NCI-H510A (cell line): ENCODE measurements around the gene C1QTNF12.

Source experiments
- DNase-seq: peaks from one replicate; lab custom pipeline; 2025; lab: John Stamatoyannopoulos, UW

The C1QTNF12 gene

DNA sequence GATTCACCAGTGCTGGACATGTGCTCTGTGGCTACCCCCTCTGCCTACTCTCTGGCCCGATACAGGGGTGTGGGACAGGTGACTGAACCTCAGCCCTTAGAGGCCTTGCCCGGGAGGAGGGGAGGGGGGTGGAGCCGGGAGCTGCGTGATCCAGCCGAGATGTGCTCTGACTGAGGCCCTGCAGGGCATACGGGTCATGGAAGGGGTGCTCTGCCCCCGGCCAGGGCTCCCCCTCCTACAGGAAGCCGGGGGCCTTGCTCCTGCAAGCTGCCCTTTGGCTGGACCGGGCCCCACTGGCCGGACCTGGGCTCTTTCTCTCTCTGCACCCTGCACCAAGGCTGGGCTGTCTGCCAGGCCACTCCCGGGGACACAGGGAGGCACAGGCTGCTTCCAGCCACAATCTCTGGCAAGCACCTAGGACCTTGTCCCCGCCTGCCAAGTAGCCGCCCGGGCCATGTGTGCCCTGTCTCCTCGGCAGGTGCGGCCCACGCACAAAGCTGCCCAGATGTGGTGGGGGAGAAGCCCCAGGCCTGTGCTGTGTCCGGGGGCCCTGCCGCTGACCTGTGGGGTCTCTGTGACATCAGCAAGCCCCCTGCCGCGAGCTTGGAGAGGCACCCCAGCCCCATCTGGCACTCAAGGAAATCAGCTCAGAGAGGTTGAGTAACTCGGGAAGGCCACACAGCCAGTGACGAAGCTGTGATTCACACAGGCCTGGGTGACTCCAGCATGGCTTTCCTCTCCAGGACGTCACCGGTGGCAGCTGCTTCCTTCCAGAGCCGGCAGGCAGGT, 35.2 kb upstream of the C1QTNF12 start:
- peak; percentile 56 for DNase-seq

DNA sequence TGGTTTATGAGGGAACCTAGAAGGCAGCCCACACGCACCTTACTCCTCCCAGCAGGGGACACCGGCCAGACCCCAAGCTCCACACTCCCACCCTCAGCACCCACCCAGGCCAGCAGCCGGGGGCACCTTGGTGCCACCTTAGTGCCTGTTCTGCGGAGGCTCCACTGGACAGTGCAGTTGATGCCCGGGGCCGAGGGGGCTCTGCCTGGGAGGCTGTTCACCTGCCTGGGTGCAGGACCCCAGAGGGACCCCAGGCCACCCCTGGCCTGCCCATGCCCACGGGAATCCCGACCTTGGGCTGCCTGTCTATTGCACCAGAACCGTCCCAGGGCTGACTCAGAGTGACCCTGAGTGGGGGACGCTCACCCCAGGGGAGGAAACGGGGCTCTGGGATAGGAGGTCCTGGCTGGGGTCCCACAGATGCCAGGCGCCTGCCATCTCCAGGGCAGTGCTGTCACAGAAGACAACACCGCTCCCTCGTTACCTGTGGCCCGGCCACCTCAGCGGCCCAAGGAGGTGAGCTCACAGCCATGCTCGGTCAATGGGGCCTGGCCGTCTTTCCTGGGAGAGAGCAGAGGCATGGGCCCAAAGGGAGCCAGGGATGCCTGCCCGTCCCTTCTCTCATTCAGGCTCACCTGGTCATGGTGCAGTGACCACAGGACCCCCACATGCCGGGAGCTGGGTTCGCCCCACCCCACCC, 34.4 kb upstream of the C1QTNF12 start:
- DNase-seq: no peak

DNA sequence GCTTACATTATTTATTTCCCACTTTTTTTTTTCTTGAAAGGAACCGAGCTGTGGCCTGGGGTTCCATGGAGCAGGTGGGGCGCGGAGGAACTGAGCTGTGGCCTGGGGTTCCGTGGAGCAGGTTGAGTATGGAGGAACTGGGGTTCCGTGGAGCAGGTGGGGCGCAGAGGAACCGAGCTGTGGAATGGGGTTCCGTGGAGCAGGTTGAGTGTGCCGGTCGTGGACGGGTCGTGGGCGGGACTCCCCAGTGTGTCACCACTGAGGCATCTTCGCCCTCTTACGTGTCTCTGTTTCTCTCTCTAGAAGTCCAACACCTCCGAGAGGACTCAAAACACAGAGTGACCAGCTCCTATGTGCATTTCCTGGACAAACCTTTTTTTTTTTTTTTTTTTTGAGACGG, 32.5 kb upstream of the C1QTNF12 start:
- no peak for DNase-seq

DNA sequence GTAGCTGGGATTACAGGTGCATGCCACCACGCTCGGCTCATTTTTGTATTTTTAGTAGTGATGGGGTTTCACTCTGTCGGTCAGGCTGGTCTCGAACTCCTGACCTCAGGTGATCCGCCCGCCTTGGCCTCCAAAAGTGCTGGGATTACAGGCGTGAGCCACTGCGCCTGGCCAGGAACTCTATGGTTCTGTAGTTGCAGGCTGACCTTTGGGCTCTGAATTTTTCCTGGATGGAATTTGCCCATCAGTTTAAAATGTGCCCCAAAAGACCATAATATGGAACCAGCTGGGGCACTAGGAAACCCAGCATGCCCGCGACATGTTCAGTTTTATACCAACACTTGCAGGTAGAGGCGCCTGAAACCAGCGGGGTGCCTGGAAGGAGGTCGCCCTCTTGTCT, 32.1 kb upstream of the C1QTNF12 start:
- DNase-seq: no peak

DNA sequence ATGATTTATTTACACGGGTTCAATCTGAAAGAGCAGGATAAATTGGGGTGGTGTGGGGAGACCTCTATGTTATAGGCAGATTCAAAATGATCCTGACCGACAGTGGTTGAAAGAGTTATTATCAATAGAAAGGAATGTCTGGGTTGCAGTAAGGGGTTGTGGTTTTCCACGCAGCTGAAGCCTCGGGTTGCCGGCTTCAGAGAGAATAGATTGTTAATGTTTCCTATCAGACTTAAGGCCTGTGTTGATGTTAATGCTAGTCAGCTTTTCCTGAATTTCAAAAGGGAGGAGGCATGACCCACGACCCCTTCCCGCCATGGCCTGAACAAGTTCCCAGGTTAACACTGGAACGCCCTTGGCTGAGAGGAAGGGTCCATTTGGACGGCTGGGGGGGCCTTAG, 29.3 kb upstream of the C1QTNF12 start:
- no peak for DNase-seq

DNA sequence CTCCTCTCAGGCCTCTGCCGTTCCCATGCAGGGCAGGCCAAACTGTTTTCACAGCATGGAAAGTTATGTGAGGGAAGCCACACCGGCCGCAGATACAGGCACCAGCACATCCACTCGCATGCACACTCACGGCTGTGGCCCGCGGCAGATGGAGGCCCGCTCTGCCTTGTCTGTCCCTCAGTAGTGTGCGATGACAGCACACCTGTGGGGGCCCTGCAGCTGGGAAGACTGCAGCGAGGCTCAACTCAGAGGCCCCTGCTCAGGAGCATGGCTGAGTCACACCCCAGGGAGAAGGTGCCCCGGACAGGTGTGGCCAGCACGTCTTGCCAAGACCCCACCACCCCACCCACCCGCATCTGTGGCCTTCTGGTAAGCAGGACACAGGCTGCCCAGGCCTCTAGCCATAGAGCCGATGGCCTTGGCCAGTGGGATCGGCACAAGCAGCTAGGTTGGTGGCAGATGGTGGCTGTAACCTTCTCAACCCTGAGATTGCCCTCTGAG, 28.5 kb upstream of the C1QTNF12 start:
- no peak for DNase-seq

DNA sequence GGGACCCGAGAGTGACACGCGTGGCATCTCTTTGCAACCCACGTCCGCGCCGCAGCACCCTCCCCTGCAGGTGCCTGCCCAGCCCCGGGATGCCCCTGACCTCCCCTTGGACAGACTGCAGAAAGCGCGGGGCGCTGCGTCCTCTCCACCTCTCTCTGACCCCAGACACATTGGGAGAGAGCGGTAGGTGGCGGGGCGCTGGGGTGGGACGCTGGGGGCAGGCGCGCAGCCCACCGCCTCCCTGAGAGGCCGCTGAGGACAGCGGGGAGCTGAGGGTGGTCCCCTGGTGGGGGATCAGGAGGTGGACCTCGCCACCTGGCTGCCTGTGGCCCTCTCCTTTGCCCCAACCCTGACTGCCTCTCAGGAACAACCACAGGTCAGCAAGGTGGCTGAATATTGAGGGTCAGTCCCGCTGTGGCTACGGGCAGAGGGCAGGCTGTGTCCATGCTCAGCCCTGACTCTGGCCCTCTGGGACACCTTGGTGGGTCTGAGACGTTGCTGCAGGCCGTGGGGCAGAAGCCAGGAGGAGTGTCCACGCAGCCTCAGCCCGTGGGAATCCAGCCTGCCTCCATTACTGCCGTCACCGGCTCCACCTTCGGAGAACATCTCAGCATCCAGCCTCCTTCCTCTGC, 27.9 kb upstream of the C1QTNF12 start:
- no peak for DNase-seq

DNA sequence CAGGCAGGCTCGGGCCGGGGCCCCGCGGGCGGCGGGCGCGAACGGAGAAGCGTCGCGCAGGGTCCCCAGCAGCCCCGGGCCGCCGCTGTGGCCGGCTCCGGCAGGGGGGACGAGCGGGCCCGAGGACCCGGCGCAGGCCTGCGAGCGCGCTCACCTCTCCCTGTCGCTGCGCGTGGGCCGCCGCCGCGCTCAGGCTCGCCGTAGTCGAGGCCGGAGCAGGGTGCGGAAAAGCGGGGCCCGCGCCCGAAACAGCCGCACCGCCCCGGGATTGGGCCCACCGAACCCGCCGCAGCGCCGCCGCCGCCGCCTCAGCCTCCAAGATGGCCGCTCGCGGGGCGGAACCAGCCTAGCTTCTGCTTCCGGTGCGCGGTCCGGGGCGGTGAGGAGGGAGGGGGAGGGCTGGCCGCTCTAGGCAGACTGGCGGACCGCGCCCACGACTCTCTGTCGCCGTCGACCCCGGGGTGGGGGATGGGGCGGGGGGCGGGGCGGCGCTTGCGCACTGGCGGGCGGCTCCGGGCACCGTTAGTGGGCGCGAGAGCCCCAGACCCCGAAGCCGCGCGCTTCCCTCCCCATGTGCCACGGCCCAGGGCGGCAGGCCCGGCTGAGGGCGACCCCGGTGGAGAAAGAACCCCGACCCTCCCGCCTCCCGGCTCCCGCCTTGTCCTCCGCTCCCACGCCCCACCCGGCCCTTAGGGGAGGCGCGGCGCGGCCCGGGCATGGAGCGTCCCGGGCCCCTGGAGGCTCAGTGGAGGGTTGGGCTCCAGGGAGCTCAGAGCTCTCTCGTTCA, 27.2 kb upstream of the C1QTNF12 start, which contains the start of gene UBE2J2:
Gene UBE2J2 (minus strand): TSS at position 343 of the 787 bp plus-strand sequence. CDS start 5,862 bp downstream, outside the sequence.
- peak; percentile 99 for DNase-seq

DNA sequence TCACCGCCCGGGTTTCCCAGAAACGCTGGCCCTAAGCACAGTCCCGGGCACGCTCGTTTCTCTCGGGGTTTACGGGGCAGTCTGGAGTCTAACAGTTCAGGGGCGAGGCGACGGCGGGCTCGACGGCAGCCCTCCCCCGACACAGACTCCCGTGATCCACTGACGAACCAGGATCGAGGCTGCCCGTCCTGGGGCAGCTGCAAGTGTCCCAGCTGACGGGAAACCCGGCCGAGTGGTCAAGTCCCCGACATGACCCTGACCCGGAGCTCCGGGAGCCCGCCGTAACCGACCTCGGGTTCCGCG, 26.6 kb upstream of the C1QTNF12 start:
- DNase-seq: no peak

DNA sequence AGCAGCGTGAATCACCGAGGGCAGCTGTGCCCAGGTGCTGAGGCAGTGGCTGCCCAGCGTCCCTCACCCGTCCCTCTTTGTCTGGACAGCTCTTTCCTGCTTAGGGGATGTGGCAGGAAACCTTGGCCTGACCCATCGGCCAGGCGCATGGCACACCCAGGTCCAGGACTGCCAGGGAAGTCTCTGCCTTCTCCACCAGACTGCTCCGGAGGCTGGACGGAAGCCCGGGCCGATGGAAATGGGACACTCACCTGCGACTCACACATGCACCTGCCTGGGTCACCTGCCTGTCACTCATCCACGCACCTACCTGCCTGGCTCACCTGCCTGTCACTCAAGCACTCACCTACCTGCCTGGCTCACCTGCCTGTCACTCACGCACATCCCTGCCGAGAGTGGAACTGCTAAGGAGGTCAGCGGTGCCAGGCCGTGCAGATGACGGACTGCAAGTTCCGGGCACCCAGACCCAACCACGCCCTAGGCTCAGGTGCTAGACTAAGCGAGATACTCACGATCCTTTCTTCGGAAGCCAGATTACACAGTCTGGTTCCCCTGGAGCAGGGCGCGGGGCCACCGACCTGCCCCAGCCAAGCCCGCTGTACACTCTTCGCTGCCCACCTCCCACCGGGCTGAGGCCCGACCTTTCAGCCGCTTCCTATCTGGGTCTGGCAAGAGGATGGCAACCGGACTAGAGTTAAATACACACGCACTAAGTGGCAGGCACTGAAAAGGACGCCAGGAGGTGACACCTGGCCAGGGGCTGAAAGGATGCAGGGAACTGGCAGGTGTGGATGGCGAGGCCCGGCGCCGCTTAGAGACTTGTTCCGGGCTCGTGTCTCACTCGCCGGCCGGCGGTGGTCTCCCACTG, 26.1 kb upstream of the C1QTNF12 start:
- DNase-seq: peak; percentile 96

DNA sequence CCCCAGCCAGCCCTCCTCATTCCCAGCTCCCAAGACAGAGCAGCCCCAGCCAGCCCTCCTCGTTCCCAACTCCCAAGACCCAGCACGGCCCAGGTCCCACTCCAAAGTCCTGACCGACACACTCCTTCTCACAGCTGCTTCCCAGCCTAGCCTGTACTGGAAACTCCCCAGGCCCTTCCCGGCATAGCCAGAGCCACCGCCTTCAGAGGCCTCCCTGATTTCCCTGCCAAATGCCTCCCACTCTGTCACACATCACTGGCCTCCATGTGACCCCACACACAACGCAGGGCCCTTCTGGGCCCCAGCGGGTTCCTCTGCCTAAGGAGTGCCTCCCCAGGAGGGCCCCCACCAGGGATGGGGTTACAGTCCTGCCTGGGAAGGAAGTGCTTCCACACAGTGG, 24.3 kb upstream of the C1QTNF12 start:
- DNase-seq: no peak

DNA sequence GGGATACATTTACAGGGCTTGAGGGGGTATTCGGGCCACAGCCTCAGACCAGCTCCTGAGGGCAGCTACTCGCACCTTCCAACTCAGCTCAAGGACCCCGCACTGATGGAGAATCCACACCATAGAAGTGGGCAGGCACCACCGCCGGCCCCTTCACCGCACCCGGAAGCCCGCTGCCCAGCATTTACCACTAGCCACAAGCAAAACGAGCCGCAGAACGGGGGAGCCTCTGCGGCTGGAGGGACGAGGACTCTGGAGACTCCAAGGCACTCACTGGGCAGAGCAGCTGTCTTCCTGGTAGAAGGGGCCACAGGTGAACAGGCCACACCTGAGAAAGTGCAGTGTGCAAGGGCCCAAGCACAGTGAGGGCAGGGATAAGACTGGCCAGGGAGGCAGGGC, 21.8 kb upstream of the C1QTNF12 start:
- DNase-seq: no peak

DNA sequence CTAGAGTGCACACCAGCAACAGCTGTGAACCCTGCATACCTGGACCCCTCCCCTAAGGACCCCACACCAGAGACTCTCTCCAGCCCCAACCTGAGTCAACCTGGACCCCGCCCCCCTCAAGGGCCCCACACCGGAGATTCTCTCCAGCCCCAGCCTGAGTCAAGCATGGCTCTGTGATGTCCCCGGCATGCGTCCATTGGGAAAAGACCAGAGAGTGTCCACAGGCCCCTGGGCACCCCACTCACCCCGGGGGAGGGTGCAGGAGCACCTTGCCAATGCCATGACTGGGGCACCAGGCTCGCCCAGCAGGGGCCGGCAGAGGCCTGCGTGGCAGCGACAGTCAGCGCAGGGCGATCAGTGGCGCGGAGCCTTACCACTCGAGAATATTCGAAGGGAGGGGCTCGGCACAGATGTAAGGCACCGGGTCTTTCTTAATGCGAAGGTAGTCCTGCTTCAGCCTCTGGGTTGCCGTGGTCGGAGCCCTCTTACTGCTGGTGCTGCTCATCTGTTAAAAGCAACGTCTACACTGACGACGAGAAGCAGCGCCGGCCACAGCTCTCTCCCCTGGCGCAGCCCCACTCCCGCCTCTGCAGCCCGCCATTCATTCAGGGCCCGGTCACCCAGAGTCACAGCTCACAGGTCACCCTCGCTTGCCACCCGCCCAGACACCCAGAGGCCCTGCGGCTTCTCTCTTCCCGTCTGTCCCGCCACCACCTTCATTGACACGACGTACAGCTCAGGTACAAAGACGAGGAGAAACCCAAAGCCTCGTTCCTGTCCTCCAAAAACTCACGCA, 21.2 kb upstream of the C1QTNF12 start:
- no peak for DNase-seq

DNA sequence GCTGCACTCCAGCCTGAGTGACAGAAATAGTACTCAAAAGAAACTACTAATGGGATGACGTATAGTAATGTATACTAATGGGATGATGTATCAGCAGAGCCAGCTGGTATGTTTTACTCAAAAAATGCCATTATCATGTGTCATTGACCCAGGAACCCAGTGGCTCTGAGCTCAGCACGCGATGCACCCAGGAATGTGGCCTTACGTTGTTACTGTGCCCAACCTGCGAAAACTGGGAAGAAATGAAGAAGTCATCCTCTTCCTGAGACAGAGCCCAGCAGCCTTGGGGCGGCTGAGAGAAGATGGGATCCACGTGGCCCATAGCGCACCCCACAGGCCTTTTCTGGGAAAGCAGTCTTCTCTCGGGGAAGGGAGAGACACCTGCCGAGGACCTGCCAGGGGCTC, 18.3 kb upstream of the C1QTNF12 start:
- no peak for DNase-seq

DNA sequence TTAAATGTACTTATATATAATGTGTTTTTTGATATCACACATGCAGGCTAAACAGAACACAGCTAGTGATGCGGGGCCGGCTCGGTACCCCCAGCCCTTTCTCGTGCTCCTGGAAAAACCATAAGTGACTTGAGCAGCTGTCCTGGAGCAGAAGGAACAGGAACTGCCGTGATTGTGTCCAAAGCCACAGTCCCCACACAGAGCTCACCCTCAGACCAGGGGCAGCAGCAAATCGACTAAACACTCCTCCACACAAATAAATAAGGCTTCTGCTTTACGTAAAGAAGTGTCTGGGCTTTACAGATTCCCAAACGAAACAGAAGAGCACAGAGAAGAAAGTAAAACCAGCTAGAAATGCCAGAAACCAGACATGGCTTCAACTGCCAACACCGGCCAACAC, 17.5 kb upstream of the C1QTNF12 start:
- DNase-seq: no peak

DNA sequence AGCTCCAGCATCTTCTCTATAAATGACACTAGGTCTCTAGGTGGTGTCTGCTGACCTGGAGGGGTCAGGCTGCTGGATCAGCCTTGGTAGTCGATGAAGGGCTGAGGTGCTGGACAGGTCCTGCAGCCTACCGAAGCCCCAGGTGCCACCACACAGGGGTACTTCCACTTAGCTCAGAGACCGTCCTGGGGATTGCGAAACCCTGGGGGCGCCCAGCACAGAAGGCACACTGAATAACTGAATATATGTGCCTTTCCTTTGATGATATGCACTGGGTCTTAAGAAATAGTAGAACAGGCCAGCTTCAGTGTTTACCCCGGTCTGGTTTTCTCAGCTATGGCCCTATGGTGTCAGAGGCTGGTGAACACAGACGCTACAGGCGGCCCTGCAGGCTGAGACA, 16.2 kb upstream of the C1QTNF12 start:
- DNase-seq: no peak

DNA sequence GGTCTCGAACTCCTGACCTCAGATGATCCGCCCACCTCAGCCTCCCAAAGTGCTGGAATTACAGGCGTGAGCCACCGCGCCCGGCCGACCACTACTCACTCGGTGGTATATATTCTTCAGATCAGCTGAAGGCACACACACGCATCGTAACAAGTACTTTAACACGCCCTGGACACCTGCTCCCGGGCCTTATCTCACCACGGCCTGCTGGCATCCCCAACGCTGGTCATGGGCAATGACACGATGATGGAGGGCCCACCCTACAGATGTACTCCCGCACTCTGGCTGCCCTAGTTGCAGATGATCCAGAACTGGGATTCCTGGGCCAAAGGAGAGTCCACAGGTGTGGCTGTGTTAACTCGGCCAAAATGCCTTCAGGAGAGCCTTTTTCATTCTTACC, 15.5 kb upstream of the C1QTNF12 start:
- DNase-seq: no peak

DNA sequence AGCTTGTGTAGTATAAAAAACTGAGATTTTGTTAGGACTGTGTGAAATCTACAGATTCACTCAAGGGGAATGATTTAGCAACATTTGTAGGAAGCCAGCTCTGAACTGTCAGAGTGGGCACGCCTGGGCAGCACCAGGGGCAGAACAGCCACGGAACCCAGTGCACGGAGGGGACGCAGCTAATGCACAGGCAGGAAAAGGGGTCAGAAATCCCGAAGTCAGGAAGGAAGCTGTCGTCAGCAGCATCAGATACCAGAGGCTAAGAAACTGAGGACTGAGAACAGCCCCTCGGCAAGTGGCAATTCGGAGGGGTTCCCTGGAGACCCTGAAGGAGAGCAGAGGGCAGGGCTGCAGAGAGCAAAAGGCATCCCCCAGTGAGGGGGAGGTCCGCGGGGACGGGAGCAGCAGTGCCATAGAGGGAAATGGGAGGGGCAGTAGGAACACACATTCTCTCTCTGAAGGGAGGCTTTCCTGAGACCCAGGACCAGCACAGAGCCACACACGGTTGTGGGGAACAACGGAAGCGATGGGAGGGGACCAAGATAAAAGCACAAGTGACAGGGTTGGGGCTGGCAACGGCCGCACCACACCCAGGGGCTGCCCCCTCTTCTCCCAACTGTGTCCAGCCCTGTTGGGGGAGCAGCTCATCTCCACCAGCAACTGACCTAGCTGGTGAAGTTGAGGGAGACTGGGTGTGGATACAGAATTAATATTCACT, 14.5 kb upstream of the C1QTNF12 start:
- DNase-seq: peak; percentile 67

DNA sequence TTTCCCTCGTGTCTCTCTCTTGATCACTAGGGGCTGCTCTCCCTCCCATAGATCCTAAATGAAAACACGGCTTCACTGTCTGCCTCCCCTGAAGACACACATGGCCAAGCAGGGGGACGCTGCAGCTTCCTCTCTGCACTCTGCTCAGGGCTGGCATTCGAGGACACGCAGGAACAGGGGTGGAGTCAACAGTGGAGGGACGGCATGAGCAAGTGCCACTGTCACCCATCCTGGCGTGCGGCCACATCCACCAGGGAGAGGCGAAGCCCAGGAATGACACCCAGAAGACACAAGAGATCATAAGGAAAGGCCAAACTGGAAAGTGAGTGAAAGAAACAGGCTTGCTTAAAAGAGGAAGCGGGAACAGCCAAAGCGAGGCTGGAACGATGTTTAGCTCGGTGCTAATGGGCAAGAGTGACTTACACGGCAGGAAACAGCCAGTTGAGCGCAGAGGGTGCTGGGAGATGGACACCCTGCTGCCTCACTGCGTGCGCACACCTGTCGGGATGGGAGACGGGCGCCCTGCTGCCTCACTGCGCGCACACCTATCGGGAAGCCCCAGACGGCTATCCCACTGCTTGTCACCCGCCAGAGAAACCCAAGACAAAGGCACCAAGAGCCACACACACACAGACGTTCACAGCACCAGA, 13.6 kb upstream of the C1QTNF12 start:
- DNase-seq: peak; percentile 98
